Retinal pigment epithelial cell (primary cell): ENCODE results near the gene NFE2L1.
"Not testable (repeated sequence)": the region's sequence is repeated elsewhere in the genome, so short reads cannot be mapped to it uniquely, and the experiment has no call there.

Experiments used
- DNase-seq: peaks from one replicate; pipeline ENCODE4 v3.0.0-alpha.2; 2010; ENCODE audit warnings: low read depth
- H3K4me3 ChIP-seq: 2 replicates; pipeline ENCODE4 v1.5.1; 2011; ENCODE audit warnings: mild to moderate bottlenecking, low read length, control low read depth, moderate library complexity
- CTCF ChIP-seq: conservative IDR thresholded peaks from 2 replicates; pipeline ENCODE4 v1.5.1; 2011; ENCODE audit warnings: low read depth, low read length, control low read depth, inconsistent platforms

Gene NFE2L1

GRCh38 chr17:48064638-48065037 is 16.5 kb downstream of the NFE2L1 start:
- TF ChIP-seq CTCF = no peak
- H3K4me3 ChIP-seq = no peak overlapping the region
- no peak for DNase-seq

GRCh38 chr17:48066192-48066591 is 18.0 kb downstream of the NFE2L1 start:
- H3K4me3 ChIP-seq = no peak overlapping the region
- TF ChIP-seq CTCF = no peak
- no peak for DNase-seq

GRCh38 chr17:48066656-48067055 is 18.5 kb downstream of the NFE2L1 start:
- no peak overlapping the region for H3K4me3 ChIP-seq
- no peak for TF ChIP-seq CTCF
- no peak for DNase-seq

GRCh38 chr17:48067245-48067644 is 19.1 kb downstream of the NFE2L1 start:
- no peak for TF ChIP-seq CTCF
- H3K4me3 ChIP-seq = no peak overlapping the region
- DNase-seq = no peak

- H3K4me3 ChIP-seq, DNase-seq: not testable (repeated sequence)
Measured at GRCh38 chr17:48067808-48068207, 19.6 kb downstream of the NFE2L1 start.

- TF ChIP-seq CTCF = peak; percentile 61
- DNase-seq = no peak
- H3K4me3 ChIP-seq = no peak overlapping the region
Measured at GRCh38 chr17:48068491-48068961, 20.4 kb downstream of the NFE2L1 start.

GRCh38 chr17:48070195-48070594 is 22.0 kb downstream of the NFE2L1 start:
- no peak for DNase-seq
- no peak overlapping the region for H3K4me3 ChIP-seq
- no peak for TF ChIP-seq CTCF

GRCh38 chr17:48071654-48072053 is 23.5 kb downstream of the NFE2L1 start:
- no peak for TF ChIP-seq CTCF
- no peak for DNase-seq
- no peak overlapping the region for H3K4me3 ChIP-seq

- not testable (repeated sequence) for H3K4me3 ChIP-seq, DNase-seq
Measured at GRCh38 chr17:48072811-48073210, 24.7 kb downstream of the NFE2L1 start.

- DNase-seq, H3K4me3 ChIP-seq: not testable (repeated sequence)
Measured at GRCh38 chr17:48073566-48074094, 25.5 kb downstream of the NFE2L1 start.
